Caco-2 (cell line): ENCODE measurements around the gene C1QL1. TPM values are rescaled to one million over a fixed set of nuclear protein-coding genes. Genes with fewer than 3 reads are reported as not detected.
A peak's percentile ranks its signal among the peaks of the same experiment; 100 is the strongest.

ENCODE experiments used
- BruUV-seq: library from RNA; stranded (reverse); fragments of 400-500 nt; replicated peaks from 2 replicates; lab custom pipeline; 2021; lab: Mats Ljungman, UMichigan
- CTCF ChIA-PET: fragments of 300-600 bp; sonication (Branson Sonifier 250); formaldehyde crosslinking; loops from one replicate; lab custom pipeline; 2022; ENCODE audit warnings: antibody characterized with exemption; lab: Charles Lee
- POLR2A ChIA-PET: fragments of 300-600 bp; sonication (Branson Sonifier 250); formaldehyde crosslinking; loops from one replicate; lab custom pipeline; 2022; ENCODE audit warnings: antibody characterized with exemption; lab: Charles Lee
- DNase-seq, 2 experiments: peaks; one replicate each; pipeline versions ENCODE4 v3.0.0 to v3.0.0-alpha.2; 2020 to 2022
- H3K27me3 ChIP-seq: replicated peaks from 2 replicates; pipeline ENCODE4 v1.6.0; 2011; ENCODE audit warnings: low read length; ENCODE audit not compliant: control insufficient read depth, insufficient read depth
- H3K36me3 ChIP-seq: 2 replicates; pipeline ENCODE4 v1.5.1; 2011; ENCODE audit warnings: low read length; ENCODE audit not compliant: control insufficient read depth, insufficient read depth
- H3K4me1 ChIP-seq: fragments of 250-450 bp; sonication (Bioruptor Pico); 2 replicates; pipeline ENCODE4 v1.5.1; 2020; ENCODE audit warnings: mild to moderate bottlenecking
- H3K4me3 ChIP-seq: 2 replicates; pipeline ENCODE4 v1.5.1; 2011; ENCODE audit warnings: low read depth, mild to moderate bottlenecking, control low read depth, low read length
- H3K9me3 ChIP-seq: fragments of 250-450 bp; sonication (Bioruptor Pico); 2 replicates; pipeline ENCODE4 v1.5.1; 2020; ENCODE audit warnings: mild to moderate bottlenecking, moderate library complexity
- H3K27ac Mint-ChIP-seq: one replicate; pipeline ENCODE4 v1.8.0; 2022; ENCODE audit warnings: mixed read lengths; ENCODE audit not compliant: unreplicated experiment
- H3K27me3 Mint-ChIP-seq: one replicate; pipeline ENCODE4 v1.8.0; 2022; ENCODE audit warnings: mixed read lengths; ENCODE audit not compliant: insufficient read depth, unreplicated experiment
- H3K36me3 Mint-ChIP-seq: one replicate; pipeline ENCODE4 v1.8.0; 2022; ENCODE audit warnings: mild to moderate bottlenecking, mixed read lengths; ENCODE audit not compliant: insufficient read depth, unreplicated experiment
- H3K4me1 Mint-ChIP-seq: one replicate; pipeline ENCODE4 v1.8.0; 2022; ENCODE audit warnings: low read depth, mixed read lengths; ENCODE audit not compliant: unreplicated experiment
- H3K4me3 Mint-ChIP-seq: one replicate; pipeline ENCODE4 v1.8.0; 2022; ENCODE audit warnings: mild to moderate bottlenecking, moderate library complexity, mixed read lengths; ENCODE audit not compliant: unreplicated experiment
- H3K9me3 Mint-ChIP-seq: one replicate; pipeline ENCODE4 v1.8.0; 2022; ENCODE audit warnings: mixed read lengths; ENCODE audit not compliant: unreplicated experiment
- CTCF ChIP-seq, 2 experiments: fragments of 200-600 bp in 1 of 2; IDR thresholded peaks; 1 replicate in 1 of 2; 2 replicates in 1 of 2; pipeline versions ENCODE4 v1.5.1 to v1.8.0; 2011 to 2022; ENCODE audit warnings: antibody characterized with exemption in 1 of 2, control low read depth in 1 of 2, inconsistent platforms in 1 of 2, low read depth in 1 of 2, low read length in 1 of 2, mild to moderate bottlenecking in 1 of 2, moderate library complexity in 1 of 2; ENCODE audit not compliant: insufficient read depth in 1 of 2, severe bottlenecking in 1 of 2, unreplicated experiment in 1 of 2
- intact Hi-C: fragments of 100-400 bp; cut with micrococcal nuclease; formaldehyde crosslinking; loops from one replicate; pipeline ENCODE4 v1.10.0; 2022; ENCODE audit not compliant: unreplicated experiment
- total RNA-seq: library from RNA; stranded (reverse); gene quantifications from 2 replicates; pipeline ENCODE4 v1.2.3, GENCODE V29; 2022

C1QL1 gene
- total RNA-seq, 1 experiment from 2014 or later, result 5.2 TPM

- POLR2A ChIA-PET, result interaction anchor here (0.5 kb wide), 1 partner anchor 417 kb away, joined by 5 read pairs; no protein-coding TSS in a partner anchor
- peak overlapping the region; percentile 22 for H3K4me3 Mint-ChIP-seq
Observed at GRCh38 chr17:44941712-44942331, 26.3 kb downstream of the C1QL1 start.

GRCh38 chr17:44940768-44941167 lies 27.3 kb downstream of the C1QL1 start:
- peaks cover 36% of the 10 kb centered on the region for H3K4me1 Mint-ChIP-seq

More at GRCh38 chr17:44941712-44942331, 26.3 kb downstream of the C1QL1 start:
- Histone ChIP-seq H3K9me3 (no peaks in the 10 kb centered on the region; the same call in 1 of the 2 replicates), H3K4me3 (no peak overlapping the region), H3K4me1 (peaks cover 30% of the 10 kb centered on the region), H3K36me3 (no peaks in the 10 kb centered on the region; the same call in 1 of the 2 replicates), H3K27me3 (no peaks in the 10 kb centered on the region)
- CTCF ChIA-PET, result interaction anchor here (0.7 to 2.0 kb wide), 2 partner anchors 21 to 24 kb away, joined by 4 to 5 read pairs; no protein-coding TSS in a partner anchor
- Mint-ChIP-seq H3K27me3 (no peaks in the 10 kb centered on the region), H3K36me3 (peaks cover 75% of the 10 kb centered on the region), H3K4me1 (peaks cover 36% of the 10 kb centered on the region), H3K9me3 (no peaks in the 10 kb centered on the region), H3K27ac (peak overlapping the region; percentile 91)
- no peak for TF ChIP-seq CTCF (IDR thresholded peaks at IDR 0.05; ENCODE audit: insufficient read depth in 1 of 2, low read depth in 1 of 2, low read length in 1 of 2, severe bottlenecking in 1 of 2, unreplicated experiment in 1 of 2)
- intact Hi-C loops, result no loop called here
- BruUV-seq, result no TSS peak
- peak; percentile 47 to 58 for DNase-seq

More at GRCh38 chr17:44940768-44941167, 27.3 kb downstream of the C1QL1 start:
- BruUV-seq, result TSS peak; percentile 80
- H3K9me3 ChIP-seq, result no peaks in the 10 kb centered on the region; the same call in 1 of the 2 replicates
- Mint-ChIP-seq H3K36me3 (peaks cover 79% of the 10 kb centered on the region), H3K27me3 (no peaks in the 10 kb centered on the region), H3K27ac (peak overlapping the region; percentile 91), H3K9me3 (no peaks in the 10 kb centered on the region), H3K4me3 (peak overlapping the region; percentile 56)
- peaks cover 30% of the 10 kb centered on the region for H3K4me1 ChIP-seq
- H3K27me3 ChIP-seq, result no peaks in the 10 kb centered on the region
- no peak overlapping the region for H3K4me3 ChIP-seq
- CTCF ChIA-PET, result interaction anchor here (0.5 to 1.4 kb wide), 2 partner anchors 12 to 27 kb away, joined by 3 to 5 read pairs; partner anchors contain the start of gene C1QL1
- H3K36me3 ChIP-seq, result no peaks in the 10 kb centered on the region; the same call in 1 of the 2 replicates
- intact Hi-C loops, result no loop called here
- POLR2A ChIA-PET, result interaction anchor here (0.6 to 0.8 kb wide), 2 partner anchors 71 to 120 kb away, joined by 4 to 8 read pairs; no protein-coding TSS in a partner anchor
- DNase-seq, result no peak
- no peak for TF ChIP-seq CTCF (IDR thresholded peaks at IDR 0.05; ENCODE audit: insufficient read depth in 1 of 2, low read depth in 1 of 2, low read length in 1 of 2, severe bottlenecking in 1 of 2, unreplicated experiment in 1 of 2)
